Measurements from ENCODE around the gene RET.
A peak's percentile ranks its signal among the peaks of the same experiment; 100 is the strongest.

RET gene

DNA sequence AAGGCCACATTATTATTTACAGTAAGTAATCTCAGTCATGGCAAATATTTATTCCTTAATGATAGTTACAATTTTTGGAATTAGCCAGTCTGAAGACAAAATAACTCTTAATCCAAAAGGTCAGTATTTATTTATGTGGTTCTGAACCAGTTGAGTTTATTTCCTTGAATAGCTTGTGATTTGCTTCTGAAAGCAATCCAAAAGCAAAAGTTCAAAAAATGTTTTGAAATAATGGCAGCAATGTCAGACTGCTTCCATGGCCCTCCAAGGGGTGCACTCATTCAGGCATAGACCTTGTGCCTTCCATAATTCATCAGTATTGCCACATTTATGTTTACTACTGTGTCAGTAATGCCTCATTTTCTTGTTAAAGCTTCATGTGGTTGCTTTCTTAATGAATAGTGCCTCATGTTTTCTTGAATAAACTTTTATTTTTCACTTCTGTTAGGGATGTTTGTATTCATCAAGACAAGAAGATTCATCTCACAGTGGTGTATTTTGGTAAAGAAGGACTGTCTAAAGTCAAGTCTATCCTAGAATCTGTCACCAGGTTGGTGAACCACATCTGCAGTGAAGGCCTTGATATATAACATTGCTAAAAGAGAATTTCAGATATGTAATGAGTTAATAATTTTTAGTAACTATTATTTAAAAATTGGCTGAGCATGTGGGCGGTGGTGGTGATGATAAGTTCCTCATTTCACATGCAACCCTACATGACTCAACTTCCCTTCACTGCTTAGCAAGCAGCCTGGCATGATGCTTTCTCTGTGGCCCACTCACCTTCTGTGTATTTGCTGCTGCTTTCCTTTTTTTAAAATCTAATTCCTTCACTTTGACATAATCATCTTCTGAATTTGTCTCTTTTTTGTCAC is 83.4 kb downstream of the RET start:
- Mint-ChIP-seq H3K4me3 (no peak overlapping the region), H3K4me1 (peaks cover 31% of the 10 kb centered on the region), H3K27me3 (no peaks in the 10 kb centered on the region), H3K27ac (peak overlapping the region; percentile 5), H3K36me3 (peaks cover 61% of the 10 kb centered on the region), H3K9me3 (no peaks in the 10 kb centered on the region)
- DNase-seq, result no peak
- CTCF ChIA-PET, result interaction anchor here (1.0 kb wide), 1 partner anchor 14 kb away, joined by 3 read pairs; no protein-coding TSS in a partner anchor

- no peak overlapping the region for H3K4me3 Mint-ChIP-seq
- CTCF ChIA-PET, result no interaction called here
These were observed 84.0 kb downstream of the RET start for GRCh38 chr10:43160921-43161255.

DNA sequence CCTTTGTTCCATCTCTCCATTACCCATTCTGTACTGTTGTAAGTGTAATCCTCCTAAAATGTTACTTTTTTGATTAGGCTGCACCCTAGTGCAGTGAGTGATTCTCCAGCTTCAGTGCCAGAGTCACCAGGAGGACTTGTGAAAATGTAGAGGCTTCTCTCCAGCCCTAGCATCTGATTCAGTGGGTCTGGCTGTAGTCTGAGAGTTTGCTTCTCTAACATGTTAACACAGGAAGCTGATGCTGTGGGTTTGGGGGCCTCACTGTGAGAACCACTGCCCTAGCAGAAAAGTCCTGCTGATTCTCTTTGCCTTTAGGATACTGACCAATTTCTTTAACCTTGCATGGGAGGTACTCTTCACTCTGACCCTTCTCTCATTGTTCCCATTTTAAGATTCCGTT is 85.7 kb downstream of the RET start:
- H3K9me3 Mint-ChIP-seq, result no peaks in the 10 kb centered on the region
- no peak overlapping the region for H3K4me3 Mint-ChIP-seq
- DNase-seq, result no peak
- CTCF ChIA-PET, result interaction anchor here (1.0 kb wide), 1 partner anchor 10 kb away, joined by 4 read pairs; no protein-coding TSS in a partner anchor
- peaks cover 24% of the 10 kb centered on the region for H3K4me1 Mint-ChIP-seq
- no peaks in the 10 kb centered on the region for H3K27me3 Mint-ChIP-seq
- no peak overlapping the region for H3K27ac Mint-ChIP-seq
- H3K36me3 Mint-ChIP-seq, result peaks cover 49% of the 10 kb centered on the region

More at GRCh38 chr10:43160921-43161255, 84.0 kb downstream of the RET start:
- H3K4me1 Mint-ChIP-seq, result peaks cover 26% of the 10 kb centered on the region
- H3K36me3 Mint-ChIP-seq, result peaks cover 57% of the 10 kb centered on the region
- H3K27ac Mint-ChIP-seq, result peak overlapping the region; percentile 5
- DNase-seq, result no peak
- H3K27me3 Mint-ChIP-seq, result no peaks in the 10 kb centered on the region
- no peaks in the 10 kb centered on the region for H3K9me3 Mint-ChIP-seq

DNA sequence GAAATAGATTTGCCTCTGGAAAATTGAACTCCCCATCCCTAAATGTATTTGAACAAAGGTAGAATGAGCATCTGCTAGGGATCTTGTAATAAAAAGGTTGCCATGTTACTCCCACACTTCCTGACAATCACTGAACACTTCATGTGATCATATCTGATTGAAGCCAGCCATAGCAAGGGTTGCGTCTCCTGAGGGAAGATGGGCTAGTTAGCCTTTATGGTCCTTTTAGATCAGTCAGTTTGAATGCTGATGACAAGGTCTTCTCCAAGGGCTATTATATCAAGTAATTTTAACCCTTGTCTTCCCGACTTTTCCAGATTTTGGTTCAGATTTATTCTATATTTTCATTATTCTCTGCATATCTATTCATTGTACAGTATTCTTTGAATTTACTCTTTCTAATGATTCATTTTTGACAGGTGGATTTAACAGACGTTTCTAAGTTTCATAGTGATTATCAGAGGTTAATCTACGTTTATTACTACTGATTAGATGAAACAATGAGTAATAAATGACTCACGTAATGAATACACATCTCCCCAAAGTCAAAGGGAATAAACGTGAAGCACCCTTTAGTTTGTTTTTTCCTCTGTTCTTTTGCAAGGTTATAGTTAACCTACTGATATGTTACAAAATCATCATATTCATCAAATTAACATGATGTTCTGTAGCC is 89.5 kb downstream of the RET start:
- peaks cover 61% of the 10 kb centered on the region for H3K36me3 Mint-ChIP-seq
- no peaks in the 10 kb centered on the region for H3K27me3 Mint-ChIP-seq
- no peaks in the 10 kb centered on the region for H3K9me3 Mint-ChIP-seq
- no peak overlapping the region for H3K27ac Mint-ChIP-seq
- peaks cover 20% of the 10 kb centered on the region for H3K4me1 Mint-ChIP-seq
- no peak for DNase-seq
- CTCF ChIA-PET, result interaction anchor here (0.7 kb wide), 1 partner anchor 38 kb away, joined by 3 read pairs; no protein-coding TSS in a partner anchor
- no peak overlapping the region for H3K4me3 Mint-ChIP-seq

DNA sequence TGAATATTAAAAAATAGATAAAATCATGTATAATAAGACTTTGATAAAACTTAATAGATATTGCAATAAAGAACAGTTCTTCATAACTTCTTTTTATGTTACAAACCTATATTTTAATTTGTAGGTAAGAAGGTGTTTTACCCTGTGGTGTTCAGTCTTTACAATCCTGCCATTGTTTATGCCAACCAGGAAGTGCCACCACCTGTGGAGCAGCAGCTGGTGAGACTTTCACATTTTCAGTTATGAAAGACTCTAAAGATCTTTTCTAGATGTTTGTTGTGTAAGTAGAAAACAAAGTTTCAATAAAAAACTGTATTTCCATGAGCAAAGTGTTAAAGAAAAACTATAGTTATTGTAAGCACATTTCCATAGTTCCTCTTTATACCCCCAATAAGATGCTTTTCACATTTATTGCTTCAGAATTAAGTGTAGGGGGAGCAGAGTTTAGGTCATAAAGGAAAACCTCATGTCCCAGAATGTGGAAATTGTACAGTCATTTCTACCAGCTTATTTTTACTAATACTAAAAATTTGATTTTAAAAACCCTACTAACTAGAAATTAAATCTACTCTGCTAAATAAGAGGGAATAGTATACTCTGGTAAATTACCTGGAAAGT is 90.1 kb downstream of the RET start:
- Mint-ChIP-seq H3K4me1 (peaks cover 15% of the 10 kb centered on the region), H3K9me3 (no peaks in the 10 kb centered on the region), H3K36me3 (peaks cover 61% of the 10 kb centered on the region), H3K27ac (no peak overlapping the region), H3K4me3 (no peak overlapping the region), H3K27me3 (no peaks in the 10 kb centered on the region)
- CTCF ChIA-PET, result no interaction called here
- no peak for DNase-seq

DNA sequence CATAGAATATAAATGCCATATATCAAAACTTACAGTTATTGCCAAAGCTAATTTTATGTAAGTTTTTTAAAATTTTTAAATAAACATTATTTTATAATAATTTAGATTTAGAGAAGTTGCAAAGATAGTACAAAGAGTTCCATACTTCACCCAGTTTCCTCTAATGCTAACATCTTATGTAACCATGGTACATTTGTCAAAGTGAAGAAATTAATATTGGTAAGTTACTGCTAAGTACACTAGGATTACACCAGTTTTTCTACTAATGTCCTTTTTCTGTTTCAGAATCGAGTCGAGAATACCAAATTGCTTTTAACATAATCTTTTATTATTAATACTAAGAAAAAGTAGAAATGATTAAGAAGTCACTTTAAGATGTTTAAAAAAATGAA is 90.6 kb downstream of the RET start:
- no peak overlapping the region for H3K4me3 Mint-ChIP-seq
- H3K36me3 Mint-ChIP-seq, result peaks cover 60% of the 10 kb centered on the region
- no peaks in the 10 kb centered on the region for H3K27me3 Mint-ChIP-seq
- CTCF ChIA-PET, result no interaction called here
- H3K4me1 Mint-ChIP-seq, result peaks cover 17% of the 10 kb centered on the region
- no peaks in the 10 kb centered on the region for H3K9me3 Mint-ChIP-seq
- no peak overlapping the region for H3K27ac Mint-ChIP-seq
- DNase-seq, result no peak

DNA sequence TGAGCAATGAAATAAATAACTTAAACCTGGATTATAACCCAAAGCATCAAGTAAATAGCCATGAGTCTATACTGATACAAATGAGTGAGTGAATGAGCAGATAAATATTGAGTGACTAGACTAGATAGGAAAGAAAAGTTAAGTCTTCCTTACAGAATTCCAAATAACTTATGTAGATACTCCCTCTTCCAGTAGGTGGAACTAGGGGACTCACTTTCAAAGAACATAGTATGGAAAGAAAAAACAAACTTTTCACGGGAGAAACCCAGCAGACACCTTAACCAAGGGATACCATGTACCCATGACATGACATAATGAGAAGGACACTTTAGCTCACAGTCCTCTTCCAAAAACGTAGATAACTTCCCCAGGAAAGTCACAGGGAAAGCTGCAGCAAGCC is 93.6 kb downstream of the RET start:
- H3K4me3 Mint-ChIP-seq, result no peak overlapping the region
- peaks cover 24% of the 10 kb centered on the region for H3K4me1 Mint-ChIP-seq
- DNase-seq, result no peak
- H3K9me3 Mint-ChIP-seq, result no peaks in the 10 kb centered on the region
- peaks cover 56% of the 10 kb centered on the region for H3K36me3 Mint-ChIP-seq
- H3K27me3 Mint-ChIP-seq, result no peaks in the 10 kb centered on the region
- no peak overlapping the region for H3K27ac Mint-ChIP-seq
- CTCF ChIA-PET, result interaction anchor here (0.6 to 2.7 kb wide), 2 partner anchors 35 to 387 kb away, joined by 3 to 8 read pairs; no protein-coding TSS in a partner anchor

GRCh38 chr10:43172645-43173044 is 95.8 kb downstream of the RET start:
- Mint-ChIP-seq H3K4me1 (peaks cover 16% of the 10 kb centered on the region), H3K9me3 (no peaks in the 10 kb centered on the region), H3K36me3 (peaks cover 67% of the 10 kb centered on the region), H3K4me3 (no peak overlapping the region), H3K27me3 (no peaks in the 10 kb centered on the region), H3K27ac (no peak overlapping the region)
- CTCF ChIA-PET, result interaction anchor here (0.7 to 2.7 kb wide), 5 partner anchors 10 to 82 kb away, joined by 3 to 8 read pairs (median 4); no protein-coding TSS in a partner anchor
- DNase-seq, result no peak

DNA sequence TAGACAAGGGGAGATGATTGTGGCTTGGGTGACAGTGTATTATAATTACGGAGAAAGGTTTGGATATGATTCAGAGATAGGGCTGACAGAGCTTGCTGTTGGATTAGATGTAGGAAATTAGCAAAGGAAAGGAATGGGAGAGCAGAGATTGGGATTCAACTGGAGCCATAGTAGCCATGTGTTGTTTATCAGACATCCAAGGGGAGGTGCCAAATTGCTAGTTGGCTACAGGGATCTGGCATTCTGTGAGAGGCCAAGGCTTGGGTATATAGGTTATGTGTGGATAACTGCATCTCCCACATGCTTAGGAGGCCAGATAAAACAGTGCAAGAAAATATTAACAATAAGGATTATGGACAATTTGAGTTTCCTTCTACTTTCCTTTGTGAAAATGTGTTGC is 96.3 kb downstream of the RET start:
- Mint-ChIP-seq H3K27me3 (no peaks in the 10 kb centered on the region), H3K27ac (no peak overlapping the region), H3K36me3 (peaks cover 72% of the 10 kb centered on the region), H3K4me1 (peaks cover 16% of the 10 kb centered on the region), H3K4me3 (no peak overlapping the region), H3K9me3 (no peaks in the 10 kb centered on the region)
- DNase-seq, result no peak
- CTCF ChIA-PET, result no interaction called here

DNA sequence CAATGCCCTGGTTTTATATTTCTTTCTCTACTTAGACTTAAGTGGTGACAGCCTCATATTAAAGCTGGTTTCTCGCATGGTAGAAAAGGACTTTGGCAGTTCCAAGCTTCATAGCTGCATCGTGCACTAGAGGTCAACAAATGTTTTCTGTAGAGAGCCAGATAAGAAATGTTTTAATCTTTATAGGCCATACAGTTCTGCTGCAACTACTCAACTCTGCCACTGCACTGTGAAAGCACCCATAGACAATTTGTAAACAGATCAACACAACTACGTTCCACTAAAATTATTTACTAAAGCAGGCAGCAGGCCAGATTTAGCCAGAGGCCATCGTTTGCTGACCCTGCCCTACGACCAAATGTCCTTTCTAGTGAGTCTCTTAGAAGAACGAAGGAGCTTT is 98.1 kb downstream of the RET start:
- DNase-seq, result no peak
- Mint-ChIP-seq H3K9me3 (peaks cover 2% of the 10 kb centered on the region), H3K4me1 (peaks cover 16% of the 10 kb centered on the region), H3K4me3 (no peak overlapping the region), H3K36me3 (peaks cover 72% of the 10 kb centered on the region), H3K27me3 (no peaks in the 10 kb centered on the region), H3K27ac (no peak overlapping the region)
- CTCF ChIA-PET, result interaction anchor here (0.6 to 1.0 kb wide), 2 partner anchors 27 to 30 kb away, joined by 3 read pairs; no protein-coding TSS in a partner anchor

GRCh38 chr10:43176271-43176670 is 99.4 kb downstream of the RET start:
- DNase-seq, result no peak
- Mint-ChIP-seq H3K27ac (no peak overlapping the region), H3K4me3 (no peak overlapping the region), H3K27me3 (no peaks in the 10 kb centered on the region), H3K36me3 (peaks cover 75% of the 10 kb centered on the region), H3K9me3 (peaks cover 2% of the 10 kb centered on the region), H3K4me1 (peaks cover 14% of the 10 kb centered on the region)
- CTCF ChIA-PET, result interaction anchor here (0.6 to 0.7 kb wide), 2 partner anchors 15 to 100 kb away, joined by 3 read pairs; no protein-coding TSS in a partner anchor

- H3K27ac Mint-ChIP-seq, result no peak overlapping the region
- H3K36me3 Mint-ChIP-seq, result peaks cover 74% of the 10 kb centered on the region
- peaks cover 2% of the 10 kb centered on the region for H3K9me3 Mint-ChIP-seq
- H3K4me1 Mint-ChIP-seq, result peaks cover 8% of the 10 kb centered on the region
- CTCF ChIA-PET, result no interaction called here
- H3K4me3 Mint-ChIP-seq, result no peak overlapping the region
- no peak for DNase-seq
- no peaks in the 10 kb centered on the region for H3K27me3 Mint-ChIP-seq
These were observed 100.7 kb downstream of the RET start for GRCh38 chr10:43177595-43177994.
